Stomach smooth muscle (tissue), 2 donors: Measurements from ENCODE around the gene REV3L.
"Not testable (repeated sequence)": the region's sequence is repeated elsewhere in the genome, so short reads cannot be mapped to it uniquely, and the experiment has no call there.

Source experiments
- H3K27ac ChIP-seq: one replicate; pipeline ENCODE4 v1.7.0; 2013; ENCODE audit warnings: mild to moderate bottlenecking, low read length, inconsistent platforms
- H3K27me3 ChIP-seq, 2 donors: one replicate each; pipeline ENCODE4 v1.7.0; 2013; ENCODE audit warnings: low read length in 2 of 2; ENCODE audit not compliant: insufficient read depth in 2 of 2, control insufficient read depth in 1 of 2
- H3K36me3 ChIP-seq, 2 donors: one replicate each; pipeline ENCODE4 v1.7.0; 2013; ENCODE audit warnings: low read length in 2 of 2; ENCODE audit not compliant: control insufficient read depth in 2 of 2, insufficient read depth in 2 of 2
- H3K4me1 ChIP-seq: one replicate; pipeline ENCODE4 v1.7.0; 2013; ENCODE audit warnings: low read length; ENCODE audit not compliant: control insufficient read depth, insufficient read depth
- H3K4me3 ChIP-seq, 2 donors: one replicate each; pipeline ENCODE4 v1.7.0; 2013; ENCODE audit warnings: low read length in 2 of 2
- H3K9ac ChIP-seq, 2 donors: one replicate each; pipeline ENCODE4 v1.7.0; 2013; ENCODE audit warnings: low read length in 2 of 2, mild to moderate bottlenecking in 1 of 2
- H3K9me3 ChIP-seq, 2 donors: one replicate each; pipeline ENCODE4 v1.7.0; 2013; ENCODE audit warnings: low read length in 2 of 2; ENCODE audit not compliant: control insufficient read depth in 2 of 2
- donor health status: healthy.
- donor health status: Pancreatic carcinoma.

The REV3L gene

DNA sequence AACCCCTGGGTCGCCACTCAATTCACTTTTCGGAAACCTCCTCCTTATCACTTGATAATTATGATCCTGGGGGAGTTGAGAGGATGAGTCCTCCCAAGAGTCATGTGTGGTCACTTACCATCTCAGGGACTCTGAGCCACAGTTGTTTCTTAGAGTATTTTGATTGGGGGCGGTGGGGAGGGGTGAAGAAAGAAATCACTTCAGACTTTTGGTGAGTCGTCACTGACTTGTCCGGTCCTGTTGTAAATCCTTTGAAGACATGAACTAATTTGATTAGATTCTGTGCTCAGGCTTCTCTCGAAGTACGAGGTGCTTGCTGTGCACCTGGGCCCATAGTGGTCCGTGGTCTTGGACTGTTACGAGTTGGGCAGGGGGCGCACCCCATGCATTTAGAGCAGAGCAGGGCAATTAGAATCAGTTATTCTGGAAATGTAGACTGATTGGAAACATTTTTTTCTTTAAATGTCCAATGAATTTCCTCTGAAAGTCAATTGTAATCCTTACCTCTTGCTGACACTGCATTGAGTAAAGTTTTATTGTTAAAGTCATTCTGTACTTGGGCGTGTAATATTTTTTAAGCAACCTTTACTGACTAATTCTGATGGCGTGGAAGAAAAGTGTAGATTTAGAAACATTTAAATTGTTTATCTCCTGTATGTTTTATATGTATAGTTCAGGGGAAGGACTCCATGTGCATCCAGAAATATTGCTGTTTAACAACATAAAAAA, 222.3 kb downstream of the REV3L start:
- Histone ChIP-seq H3K9me3 (no peaks in the 10 kb centered on the region), H3K27me3 (no peaks in the 10 kb centered on the region), H3K27ac (no peak overlapping the region), H3K36me3 (peaks cover 0 to under 1% of the 10 kb centered on the region in 2 donors), H3K4me1 (peaks cover 12% of the 10 kb centered on the region), H3K9ac (peak overlapping the region in 1 of 2 donors; percentile 1), H3K4me3 (peak overlapping the region in 1 of 2 donors; percentile 29)

DNA sequence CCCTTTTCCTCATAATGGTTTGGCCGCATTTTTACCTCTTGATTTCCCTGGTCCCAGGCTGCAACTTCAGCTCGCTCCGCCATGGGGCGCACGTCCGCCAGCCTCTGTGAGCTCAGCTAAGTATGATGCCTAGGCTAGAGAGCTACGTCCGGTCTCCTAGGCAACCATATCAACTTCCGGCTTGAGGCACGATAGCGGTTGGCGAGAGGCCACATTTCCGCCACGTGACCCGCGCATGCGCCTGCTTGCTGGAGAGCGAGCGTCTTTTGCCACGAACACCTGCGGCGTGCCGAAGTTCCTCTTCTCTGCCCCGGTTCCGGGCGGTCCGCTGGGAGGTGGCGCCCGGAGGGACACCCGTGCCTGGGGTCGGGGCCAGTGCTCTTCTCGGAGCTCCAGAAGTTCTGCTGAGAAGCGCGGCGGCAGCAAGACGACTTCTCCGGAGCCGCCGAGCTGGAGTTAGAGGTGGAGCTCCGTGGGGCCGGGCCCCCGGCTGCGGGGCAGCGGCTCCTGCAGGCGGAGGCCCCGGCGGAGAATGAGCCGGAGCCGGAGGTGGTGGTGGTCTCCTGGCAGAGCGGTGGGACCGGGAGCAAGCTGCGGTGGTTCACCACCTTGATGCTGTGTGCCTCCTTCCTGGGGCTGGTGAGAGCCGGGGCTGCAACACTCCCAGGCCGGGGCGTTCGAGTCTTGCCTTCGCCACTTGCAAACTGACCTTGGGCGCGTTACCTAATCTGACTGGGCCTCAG, 223.8 kb downstream of the REV3L start:
- Histone ChIP-seq H3K27me3 (no peaks in the 10 kb centered on the region), H3K9me3 (no peaks in the 10 kb centered on the region), H3K27ac (peak overlapping the region; percentile 69), H3K4me1 (peaks cover 12% of the 10 kb centered on the region), H3K4me3 (peak overlapping the region; percentile 72 to 87), H3K9ac (peak overlapping the region; percentile 62 to 65), H3K36me3 (no peaks in the 10 kb centered on the region)

GRCh38 chr6:111258615-111259088, 224.4 kb downstream of the REV3L start:
- Histone ChIP-seq H3K4me3 (peak overlapping the region; percentile 53 to 87), H3K27ac (no peak overlapping the region), H3K36me3 (no peaks in the 10 kb centered on the region), H3K27me3 (peaks cover 0 to 4% of the 10 kb centered on the region in 2 donors), H3K4me1 (peaks cover 12% of the 10 kb centered on the region), H3K9ac (peak overlapping the region; percentile 50 to 62), H3K9me3 (no peaks in the 10 kb centered on the region)

DNA sequence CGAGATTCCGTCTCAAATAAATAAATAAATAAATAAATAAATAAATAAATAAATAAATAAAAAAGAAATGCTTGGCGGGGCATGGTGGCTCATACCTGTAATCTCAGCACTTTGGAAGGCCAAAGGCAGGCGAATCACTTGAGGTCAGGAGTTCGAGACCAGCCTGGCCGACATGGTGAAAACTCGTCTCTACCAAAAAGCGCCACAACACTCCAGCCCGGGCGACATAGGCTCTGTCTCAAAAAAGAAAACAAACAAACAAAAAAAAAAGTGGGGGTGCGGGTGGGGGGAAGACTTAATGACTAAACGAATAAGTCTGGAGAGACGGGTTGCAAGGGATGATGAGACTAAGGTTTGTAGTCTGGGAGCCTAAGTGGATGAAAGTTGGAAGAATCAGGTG, 225.0 kb downstream of the REV3L start:
- Histone ChIP-seq H3K27me3 (peaks cover 0 to 4% of the 10 kb centered on the region in 2 donors), H3K4me3 (no peak overlapping the region), H3K9ac (no peak overlapping the region), H3K36me3 (no peaks in the 10 kb centered on the region), H3K9me3 (no peaks in the 10 kb centered on the region), H3K27ac (no peak overlapping the region), H3K4me1 (peaks cover 12% of the 10 kb centered on the region)

DNA sequence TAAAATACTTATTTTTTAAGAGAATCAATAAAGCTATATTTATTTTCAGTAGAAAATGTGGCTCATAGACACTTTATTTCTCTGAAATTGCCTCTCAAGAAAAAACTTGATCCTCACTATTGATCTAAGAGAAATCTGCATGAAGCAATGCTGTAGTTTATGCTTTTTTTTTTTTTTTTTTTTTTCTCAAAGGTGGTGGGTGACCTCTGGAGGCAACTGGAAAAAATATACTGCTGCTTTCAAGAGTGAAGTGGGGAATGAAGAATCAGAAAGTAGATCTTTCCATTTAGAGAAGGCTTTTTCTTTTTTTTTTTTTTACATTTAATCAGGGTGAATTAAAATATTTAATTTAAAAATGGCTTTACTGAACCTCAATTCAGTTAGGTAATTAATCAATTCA, 226.4 kb downstream of the REV3L start:
- no peak overlapping the region for H3K9ac ChIP-seq
- no peaks in the 10 kb centered on the region for H3K36me3 ChIP-seq
- H3K4me1 ChIP-seq = peaks cover 12% of the 10 kb centered on the region
- no peak overlapping the region for H3K4me3 ChIP-seq
- H3K27me3 ChIP-seq = peaks cover 0 to 4% of the 10 kb centered on the region in 2 donors
- no peak overlapping the region for H3K27ac ChIP-seq
- H3K9me3 ChIP-seq = no peaks in the 10 kb centered on the region

- H3K27me3 ChIP-seq, H3K36me3 ChIP-seq, H3K27ac ChIP-seq, H3K9me3 ChIP-seq, H3K9ac ChIP-seq, H3K4me1 ChIP-seq, H3K4me3 ChIP-seq: not testable (repeated sequence)
Measured at GRCh38 chr6:111255838-111256237, 227.2 kb downstream of the REV3L start.

GRCh38 chr6:111254779-111255166, 228.2 kb downstream of the REV3L start:
- no peak overlapping the region for H3K4me3 ChIP-seq
- H3K9ac ChIP-seq = no peak overlapping the region
- no peak overlapping the region for H3K27ac ChIP-seq
- peaks cover 0 to 4% of the 10 kb centered on the region in 2 donors for H3K27me3 ChIP-seq
- no peaks in the 10 kb centered on the region for H3K9me3 ChIP-seq
- no peaks in the 10 kb centered on the region for H3K4me1 ChIP-seq
- H3K36me3 ChIP-seq = no peaks in the 10 kb centered on the region

- H3K9ac ChIP-seq = no peak overlapping the region
- H3K9me3 ChIP-seq = no peaks in the 10 kb centered on the region
- H3K27ac ChIP-seq = no peak overlapping the region
- H3K27me3 ChIP-seq = peaks cover 0 to 4% of the 10 kb centered on the region in 2 donors
- no peak overlapping the region for H3K4me3 ChIP-seq
- H3K36me3 ChIP-seq = no peaks in the 10 kb centered on the region
- H3K4me1 ChIP-seq = no peaks in the 10 kb centered on the region
Measured at GRCh38 chr6:111254004-111254778, 228.8 kb downstream of the REV3L start.

DNA sequence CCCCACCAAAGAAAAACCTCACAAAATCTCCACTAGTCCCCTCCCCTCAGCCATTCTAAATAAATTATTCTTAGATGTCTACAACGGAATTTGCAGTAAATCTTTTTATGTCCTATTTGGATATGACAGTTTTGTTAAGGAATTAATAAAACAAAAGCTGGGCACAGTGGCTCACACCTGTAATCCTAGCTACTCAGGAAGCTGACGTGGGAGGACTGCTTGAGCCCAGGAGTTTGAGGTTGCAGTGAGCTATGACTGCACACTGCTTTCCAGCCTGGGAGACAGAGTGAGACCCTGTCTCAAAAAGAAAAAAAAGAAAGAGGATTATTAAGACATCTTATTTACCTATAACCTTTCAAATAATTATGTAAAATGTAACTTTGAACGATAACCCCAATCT, 230.3 kb downstream of the REV3L start:
- Histone ChIP-seq H3K27ac (no peak overlapping the region), H3K27me3 (peaks cover 0 to 4% of the 10 kb centered on the region in 2 donors), H3K4me1 (no peaks in the 10 kb centered on the region), H3K36me3 (no peaks in the 10 kb centered on the region), H3K9ac (no peak overlapping the region), H3K9me3 (no peaks in the 10 kb centered on the region), H3K4me3 (no peak overlapping the region)

GRCh38 chr6:111250791-111251354, 232.1 kb downstream of the REV3L start:
- no peak overlapping the region for H3K4me3 ChIP-seq
- no peaks in the 10 kb centered on the region for H3K4me1 ChIP-seq
- no peak overlapping the region for H3K27ac ChIP-seq
- no peak overlapping the region for H3K9ac ChIP-seq
- H3K27me3 ChIP-seq = peaks cover 0 to 4% of the 10 kb centered on the region in 2 donors
- no peaks in the 10 kb centered on the region for H3K36me3 ChIP-seq
- no peaks in the 10 kb centered on the region for H3K9me3 ChIP-seq
